ENCODE results near the gene KHK. TPM values are rescaled to one million over a fixed set of nuclear protein-coding genes. Genes with fewer than 3 reads are reported as not detected.

KHK gene
- total and polyA plus RNA-seq, 2 of the 8 experiments (the other 6 are each of a cell fraction or from before 2014, with no cell fraction given) = 11.0 to 17.7 TPM

- Histone ChIP-seq H4K20me1 (replicated peaks in 1 of 2; ENCODE audit: control insufficient read depth in 1 of 2, insufficient read depth in 2 of 2, low read length in 2 of 2) (no peaks in the 10 kb centered on the region), H3K36me3 (ENCODE audit: control insufficient read depth in 2 of 4, insufficient read depth in 4 of 4, low read length in 3 of 4) (no peaks in the 10 kb centered on the region), H3K14ac (ENCODE audit: insufficient read length) (no peak overlapping the region), H3K79me2 (ENCODE audit: control insufficient read depth in 1 of 2, insufficient read depth in 2 of 2, low read length in 2 of 2) (no peaks in the 10 kb centered on the region), H3K4me3 (ENCODE audit: extremely low read depth in 1 of 4, insufficient read depth in 2 of 4, low read depth in 3 of 4, low read length in 4 of 4) (no peak overlapping the region), H2AFZ (ENCODE audit: low read length) (no peak overlapping the region), H2BK5ac (ENCODE audit: low read depth, low read length) (no peak overlapping the region), H2BK20ac (ENCODE audit: low read length) (no peak overlapping the region), H3K9ac (replicated peaks in 1 of 4; ENCODE audit: extremely low read depth in 1 of 4, low read depth in 3 of 4, low read length in 3 of 4) (no peak overlapping the region), H2BK12ac (ENCODE audit: low read depth, low read length) (no peak overlapping the region), H3K56ac (replicated peaks; ENCODE audit: insufficient read length, low read depth, low read length) (no peak overlapping the region), H3K27me3 (replicated peaks in 1 of 4; ENCODE audit: control insufficient read depth in 3 of 4, extremely low read depth in 1 of 4, insufficient read depth in 3 of 4, low read length in 3 of 4) (peaks cover 0 to 9% (median 4%) of the 10 kb centered on the region in 4 experiments; a peak in 2 of 7 replicates), H3K18ac (ENCODE audit: extremely low read depth, low read length) (no peak overlapping the region), H4K8ac (ENCODE audit: extremely low read depth, insufficient read depth, low read length) (peak overlapping the region; percentile 60; the same call in 1 of the 2 replicates), H3K9me3 (ENCODE audit: insufficient read depth in 2 of 2, low read depth in 1 of 2, low read length in 1 of 2) (no peaks in the 10 kb centered on the region), H3K4ac (replicated peaks; ENCODE audit: insufficient read length, low read depth, low read length) (no peak overlapping the region), H3K4me2 (ENCODE audit: insufficient read depth in 1 of 2, low read depth in 2 of 2, low read length in 2 of 2) (no peak overlapping the region), H3K23ac (ENCODE audit: insufficient read length) (no peak overlapping the region), H3K23me2 (ENCODE audit: low read depth, low read length) (peaks cover 13% of the 10 kb centered on the region; the same call in 1 of the 2 replicates), H4K5ac (ENCODE audit: insufficient read length, low read depth, low read length) (no peak overlapping the region), H2BK15ac (ENCODE audit: low read length) (no peak overlapping the region), H4K91ac (replicated peaks; ENCODE audit: insufficient read length, low read length) (no peak overlapping the region), H3K4me1 (replicated peaks in 1 of 4; ENCODE audit: control insufficient read depth in 3 of 4, insufficient read depth in 4 of 4, low read length in 3 of 4) (peaks cover 4 to 33% (median 17%) of the 10 kb centered on the region in 4 experiments), H2BK120ac (replicated peaks; ENCODE audit: low read depth, low read length) (no peak overlapping the region), H2AK5ac (ENCODE audit: low read depth, low read length) (no peak overlapping the region), H3K27ac (ENCODE audit: low read depth, low read length) (no peak overlapping the region), H3K79me1 (ENCODE audit: low read depth, low read length) (no peaks in the 10 kb centered on the region)
- no peak for TF ChIP-seq SIX5 (IDR thresholded peaks at IDR 0.05; ENCODE audit: low read depth, low read length)
- TF ChIP-seq SP1 (IDR thresholded peaks at IDR 0.05; ENCODE audit: low read depth, low read length) = no peak
- no peak for TF ChIP-seq ATF3 (IDR thresholded peaks at IDR 0.05; ENCODE audit: insufficient read depth, low read depth, low read length)
- TF ChIP-seq CBX5 (IDR thresholded peaks at IDR 0.05; ENCODE audit: low read depth, low read length) = no peak
- no peak for TF ChIP-seq USF2 (IDR thresholded peaks at IDR 0.05; ENCODE audit: low read length)
- no peak for TF ChIP-seq E2F6 (IDR thresholded peaks at IDR 0.05)
- no peak for TF ChIP-seq SIRT6 (IDR thresholded peaks at IDR 0.05; ENCODE audit: low read length)
- no peak for TF ChIP-seq TAF7 (optimal IDR thresholded peaks at IDR 0.05; ENCODE audit: borderline replicate concordance, low read depth, low read length)
- no peak for TF ChIP-seq RBBP5 (IDR thresholded peaks at IDR 0.05; ENCODE audit: borderline replicate concordance, low read depth, low read length)
- 92% methylated on average over 20 of the region's 27 CpGs; no CpG with 5 or more reads in 1 of the 2 experiments for WGBS, 2 experiments (ENCODE audit: extremely low coverage in 1 of 2, insufficient coverage in 1 of 2, insufficient read length in 1 of 2, insufficient replicate concordance in 2 of 2, low coverage in 1 of 2, low lambda C conversion rate in 2 of 2, missing lambda C conversion rate in 1 of 2)
- DNase-seq (ENCODE audit: low read depth in 1 of 2, low spot score in 2 of 2) = no peak
- CTCF ChIA-PET (ENCODE audit: partially characterized antibody) = interaction anchor here (1.0 to 16.5 kb wide), 13 partner anchors 9 to 136 kb away, joined by 3 to 160 read pairs (median 4); partner anchors contain the start of genes AGBL5, OST4 and PREB
- POLR2A ChIA-PET (ENCODE audit: partially characterized antibody) = interaction anchor here (1.0 to 5.9 kb wide), 8 partner anchors 10 to 327 kb away, joined by 3 to 63 read pairs (median 6); partner anchors contain the start of genes AGBL5, ATRAID, GTF3C2 and OST4
- FAIRE-seq = no peak
These were observed 3.7 kb upstream of the KHK start for GRCh38 chr2:27082773-27083409.
